ENCODE data around the gene KIAA2012.

DNA sequence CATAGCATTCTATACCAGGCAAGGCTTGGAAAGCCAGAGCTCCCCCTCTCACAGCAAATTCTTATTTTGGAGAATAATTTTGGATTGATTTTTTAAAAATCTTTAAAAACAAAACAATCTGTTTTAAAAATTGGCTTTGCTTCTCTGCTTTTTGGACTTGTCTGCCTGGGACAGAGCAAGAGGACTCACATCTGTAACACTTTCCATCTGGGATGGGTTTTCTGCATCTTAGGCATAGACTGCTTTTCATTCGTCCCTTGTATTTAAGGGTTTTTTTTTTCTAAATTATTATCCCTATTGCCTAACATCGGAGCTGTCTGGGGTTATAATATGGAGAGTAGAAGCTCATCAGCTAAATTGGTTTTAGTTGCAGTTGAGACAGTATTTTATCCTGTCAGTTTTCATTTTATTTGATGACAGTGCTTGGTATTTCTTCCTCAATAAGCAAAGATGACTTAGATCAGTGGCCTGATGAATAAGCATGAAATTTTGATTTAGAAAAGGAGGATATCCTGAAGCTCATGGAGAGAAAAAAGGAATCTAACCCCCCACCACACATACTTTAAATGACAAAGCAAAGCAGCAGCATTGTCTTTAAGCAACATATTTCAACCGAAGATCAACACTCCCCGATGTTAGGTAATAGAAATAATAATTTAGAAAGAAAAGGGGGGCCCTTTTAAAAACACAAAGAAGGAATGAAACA lies 41.7 kb upstream of the KIAA2012 start:
- TF ChIP-seq RAD21 (IDR thresholded peaks at IDR 0.05; ENCODE audit: low read length) (no peak), POLR2A (IDR thresholded peaks at IDR 0.05; ENCODE audit: low read depth, low read length) (no peak), CHD1 (IDR thresholded peaks at IDR 0.05; ENCODE audit: low read depth, low read length) (no peak), MAFK (IDR thresholded peaks at IDR 0.05; ENCODE audit: low read depth, low read length) (no peak), NFE2L2 (IDR thresholded peaks at IDR 0.05; ENCODE audit: low read depth, low read length) (no peak), RFX5 (IDR thresholded peaks at IDR 0.05; ENCODE audit: low read depth, low read length) (no peak), BHLHE40 (IDR thresholded peaks at IDR 0.05; ENCODE audit: low read depth, low read length) (no peak)
- TF ChIP-seq, protein P1, sequence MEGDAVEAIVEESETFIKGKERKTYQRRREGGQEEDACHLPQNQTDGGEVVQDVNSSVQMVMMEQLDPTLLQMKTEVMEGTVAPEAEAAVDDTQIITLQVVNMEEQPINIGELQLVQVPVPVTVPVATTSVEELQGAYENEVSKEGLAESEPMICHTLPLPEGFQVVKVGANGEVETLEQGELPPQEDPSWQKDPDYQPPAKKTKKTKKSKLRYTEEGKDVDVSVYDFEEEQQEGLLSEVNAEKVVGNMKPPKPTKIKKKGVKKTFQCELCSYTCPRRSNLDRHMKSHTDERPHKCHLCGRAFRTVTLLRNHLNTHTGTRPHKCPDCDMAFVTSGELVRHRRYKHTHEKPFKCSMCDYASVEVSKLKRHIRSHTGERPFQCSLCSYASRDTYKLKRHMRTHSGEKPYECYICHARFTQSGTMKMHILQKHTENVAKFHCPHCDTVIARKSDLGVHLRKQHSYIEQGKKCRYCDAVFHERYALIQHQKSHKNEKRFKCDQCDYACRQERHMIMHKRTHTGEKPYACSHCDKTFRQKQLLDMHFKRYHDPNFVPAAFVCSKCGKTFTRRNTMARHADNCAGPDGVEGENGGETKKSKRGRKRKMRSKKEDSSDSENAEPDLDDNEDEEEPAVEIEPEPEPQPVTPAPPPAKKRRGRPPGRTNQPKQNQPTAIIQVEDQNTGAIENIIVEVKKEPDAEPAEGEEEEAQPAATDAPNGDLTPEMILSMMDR (conservative IDR thresholded peaks at IDR 0.05; ENCODE audit: low read depth, low read length): no peak

Data from IMR-90 (cell line).